GM19438 (cell line): Measurements from ENCODE around the gene RAB5B.
A peak's percentile ranks its signal among the peaks of the same experiment; 100 is the strongest.
"Not testable (repeated sequence)": the region's sequence is repeated elsewhere in the genome, so short reads cannot be mapped to it uniquely, and the experiment has no call there.

Experiments used
- ATAC-seq: cut with Tn5 transposase; IDR thresholded peaks from one replicate; pipeline ENCODE4 v1.9.1; 2021; ENCODE audit warnings: low read depth; ENCODE audit not compliant: unreplicated experiment

The RAB5B gene

DNA sequence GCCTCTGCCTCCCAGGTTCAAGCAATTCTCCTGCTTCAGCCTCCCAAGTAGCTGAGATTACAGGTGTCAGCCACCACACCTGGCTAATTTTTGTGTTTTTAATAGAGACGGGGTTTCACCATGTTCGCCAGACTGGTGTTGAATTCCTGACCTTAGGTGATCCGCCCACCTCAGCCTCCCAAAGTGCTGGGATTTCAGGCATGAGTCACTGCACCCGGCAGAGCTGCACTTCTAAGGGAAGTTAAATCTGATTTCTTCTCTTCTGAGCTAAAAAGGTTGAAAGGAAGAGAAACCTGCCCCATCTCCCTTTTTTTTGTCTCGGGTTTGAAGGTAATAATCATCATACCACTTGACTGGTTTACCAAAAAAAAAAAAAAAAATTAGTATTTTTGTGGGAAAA is 8.0 kb downstream of the RAB5B start:
- ATAC-seq, result not testable (repeated sequence)

DNA sequence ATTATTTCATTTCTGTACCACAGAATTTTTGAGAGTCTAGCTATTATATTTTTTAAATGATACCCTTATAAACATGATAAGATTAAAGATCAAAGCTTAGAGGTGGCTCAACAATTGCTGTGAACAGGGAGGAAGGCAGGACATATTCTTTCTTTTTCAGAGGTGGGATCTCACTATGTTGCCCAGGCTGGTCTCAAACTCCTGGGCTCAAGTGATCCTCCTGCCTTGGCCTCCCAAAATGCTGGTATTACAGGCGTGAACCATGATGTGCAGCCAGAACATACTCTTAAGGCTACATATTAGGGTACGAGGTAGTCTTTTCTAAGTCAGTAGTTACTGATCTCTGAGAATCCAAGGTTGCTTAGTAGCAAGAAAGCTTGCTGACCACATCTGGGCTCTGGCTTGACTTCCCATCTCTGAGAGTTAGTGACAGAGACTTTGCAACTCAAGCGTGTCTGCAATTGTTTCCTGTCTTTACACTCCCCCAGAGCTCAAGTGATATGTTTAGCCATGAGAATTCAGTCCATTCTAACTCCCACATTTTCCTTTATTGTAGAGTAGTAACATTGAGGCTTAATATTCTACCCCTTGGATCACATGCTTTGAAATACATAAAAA is 8.6 kb downstream of the RAB5B start:
- peak; percentile 80 for ATAC-seq

DNA sequence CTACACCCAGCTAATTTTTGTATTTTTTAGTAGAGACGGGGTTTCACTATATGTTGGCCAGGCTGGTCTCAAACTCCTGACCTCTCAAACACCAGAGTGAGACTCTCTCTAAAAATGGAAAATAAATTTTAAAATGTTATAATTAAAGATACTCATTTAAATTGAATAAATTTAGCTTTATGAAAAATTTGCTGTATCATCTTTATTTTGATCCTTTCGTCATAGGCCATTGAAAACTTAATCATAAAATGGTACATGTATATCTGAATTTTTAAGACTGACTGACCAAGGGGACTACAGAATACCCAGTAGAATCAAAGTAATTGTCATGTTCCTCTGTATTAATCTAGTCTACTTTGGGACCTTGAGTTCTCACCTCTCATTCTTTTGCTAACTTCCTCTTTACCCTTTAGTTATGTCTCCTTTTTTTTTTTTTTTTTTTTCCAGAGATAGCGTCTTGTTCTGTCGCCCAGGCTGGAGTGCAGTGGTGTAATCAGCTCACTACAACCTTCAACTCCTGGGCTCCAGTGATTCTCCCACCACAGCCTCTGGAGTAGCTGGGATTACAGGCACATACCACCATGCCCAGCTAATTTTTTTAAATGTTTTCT is 9.5 kb downstream of the RAB5B start:
- no peak for ATAC-seq

DNA sequence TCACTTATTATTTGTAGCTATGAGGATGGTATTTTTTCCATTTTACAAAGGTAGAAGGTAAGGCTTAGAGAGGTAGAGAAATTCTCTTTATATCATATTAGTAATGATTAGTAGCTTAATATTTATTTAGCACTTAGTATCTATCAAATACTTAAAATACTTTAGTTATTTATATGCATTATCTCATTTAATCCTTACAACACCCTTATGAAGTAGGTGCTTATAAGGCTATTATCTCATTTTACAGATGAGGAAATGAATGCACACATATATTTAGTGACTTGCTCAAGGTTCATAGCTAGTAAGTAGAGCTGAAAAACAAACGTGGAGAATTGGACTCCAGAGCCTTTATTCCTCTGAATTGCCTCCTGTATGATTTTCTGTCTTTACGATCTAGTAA is 11.0 kb downstream of the RAB5B start:
- no peak for ATAC-seq

DNA sequence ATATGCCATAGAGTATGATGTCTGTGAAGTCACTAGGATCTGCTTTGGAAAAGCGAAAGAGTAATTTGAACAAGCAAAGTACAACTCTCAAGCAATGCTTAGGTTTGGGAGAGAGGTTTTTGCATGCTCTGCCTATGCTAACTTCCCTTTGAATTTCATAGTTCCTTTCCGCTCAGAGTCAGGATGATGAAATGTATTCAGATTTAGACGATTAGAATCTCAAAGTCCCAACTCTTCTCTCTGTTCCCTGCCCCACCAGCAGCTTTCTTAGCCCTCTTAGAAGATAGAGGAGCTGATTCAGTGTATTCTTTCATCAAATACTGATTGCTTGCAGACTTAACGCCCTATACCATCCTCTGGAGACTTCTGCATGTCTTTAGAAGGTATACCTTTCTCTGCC is 11.5 kb downstream of the RAB5B start:
- no peak for ATAC-seq

DNA sequence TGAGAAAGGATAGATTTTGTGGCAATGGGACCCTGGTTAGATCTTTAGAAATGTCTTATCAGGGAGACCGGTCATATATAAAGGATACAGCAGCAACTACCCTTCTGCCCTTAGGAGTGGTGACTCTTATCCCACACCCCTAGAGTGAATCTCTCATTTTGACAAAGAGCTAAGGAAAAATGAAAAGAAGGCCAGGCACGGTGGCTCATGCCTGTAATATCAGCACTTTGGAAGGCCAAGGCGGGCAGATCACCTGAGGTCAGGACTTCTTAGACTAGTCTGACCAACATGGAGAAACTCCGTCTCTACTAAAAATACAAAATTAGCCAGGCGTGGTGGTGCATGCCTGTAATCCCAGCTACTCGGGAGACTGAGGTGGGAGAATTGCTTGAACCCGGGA is 12.1 kb downstream of the RAB5B start:
- not testable (repeated sequence) for ATAC-seq

DNA sequence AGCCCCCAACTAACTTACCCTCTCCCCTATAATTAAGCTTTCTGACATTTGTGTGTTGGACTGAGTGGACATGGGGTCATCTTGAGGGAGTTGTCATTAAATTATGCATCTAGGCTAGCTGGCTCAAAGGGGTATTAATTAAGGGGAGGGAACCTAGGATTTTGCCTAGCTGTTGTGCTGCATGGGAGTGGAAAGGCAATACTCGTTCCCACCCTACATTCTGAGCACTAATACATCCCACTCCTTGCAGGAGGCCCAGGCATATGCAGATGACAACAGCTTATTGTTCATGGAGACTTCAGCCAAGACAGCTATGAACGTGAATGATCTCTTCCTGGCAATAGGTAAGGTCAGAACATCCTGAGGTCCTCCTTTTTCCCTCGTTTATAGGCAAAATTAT is 17.2 kb downstream of the RAB5B start:
- ATAC-seq, result no peak

DNA sequence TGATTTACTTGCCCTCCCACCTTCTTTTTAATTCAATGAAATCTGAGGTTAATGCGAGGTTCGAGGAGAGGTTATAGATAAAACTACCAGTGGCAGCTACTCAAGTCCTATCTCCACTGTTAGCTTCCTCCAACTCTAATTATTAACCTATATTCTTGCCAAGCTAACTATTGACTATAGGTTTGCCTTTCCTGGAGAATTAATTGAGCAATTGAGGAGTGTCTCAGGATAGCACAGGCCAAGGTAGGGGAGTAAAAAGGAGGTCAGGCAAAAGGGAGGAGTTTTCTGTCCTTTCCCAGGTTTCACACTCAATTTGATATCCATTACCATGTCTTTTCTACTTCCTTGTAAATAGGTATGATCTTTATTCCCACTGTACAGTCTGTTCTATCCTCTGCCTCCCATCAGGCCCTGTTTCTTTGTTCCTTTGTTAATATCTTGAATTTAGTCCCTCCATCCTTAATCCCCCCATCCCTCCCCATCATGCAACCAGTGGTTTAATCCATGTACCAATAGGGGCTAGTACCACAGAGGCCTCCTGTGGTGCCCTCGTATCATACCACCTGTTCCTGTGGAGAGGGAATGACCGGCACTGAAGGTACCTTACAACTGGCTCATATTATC is 19.5 kb downstream of the RAB5B start:
- no peak for ATAC-seq

DNA sequence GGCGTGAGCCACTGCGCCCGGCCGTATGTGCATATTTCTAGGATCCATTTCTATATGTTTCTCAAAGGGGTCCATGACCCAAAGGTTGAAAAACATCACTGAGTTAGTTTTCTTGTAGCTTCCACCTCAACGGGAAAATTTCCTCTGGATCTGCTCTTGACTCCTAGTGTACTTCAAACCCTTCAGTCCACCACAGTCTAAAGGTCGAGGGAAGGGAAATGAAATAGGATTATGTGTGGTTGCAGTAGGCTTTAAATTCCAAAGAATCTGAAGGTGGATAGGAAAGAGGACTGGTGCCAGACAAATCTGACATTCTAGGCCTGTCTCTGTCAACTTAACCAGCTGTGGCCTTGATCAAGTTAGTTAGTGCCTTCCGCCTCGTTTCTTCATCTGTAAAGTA is 21.5 kb downstream of the RAB5B start:
- no peak for ATAC-seq

DNA sequence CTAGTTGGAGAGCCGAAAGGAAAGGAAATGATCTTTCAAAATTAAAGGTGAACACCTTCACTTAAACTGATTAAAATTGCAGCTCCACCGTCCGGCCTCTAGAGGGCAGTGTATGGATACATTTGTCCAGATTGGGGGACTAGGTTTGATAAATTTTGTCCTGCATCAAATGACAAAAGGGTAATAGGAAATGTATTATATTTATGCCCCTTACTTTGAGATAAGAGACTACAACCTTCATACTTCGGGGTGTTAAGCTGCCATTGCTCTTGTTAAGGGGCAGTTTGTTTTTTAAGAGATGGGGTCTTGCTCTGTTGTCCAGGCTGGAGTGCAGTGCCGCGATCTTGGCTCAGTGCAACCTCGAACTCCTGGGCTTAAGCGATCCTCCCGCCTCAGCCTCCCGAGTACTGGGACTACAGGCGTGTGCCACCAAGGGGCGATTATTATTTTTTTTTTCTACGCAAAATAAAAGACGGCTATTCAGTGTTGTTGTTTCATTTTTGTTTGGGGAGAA is 22.4 kb downstream of the RAB5B start:
- ATAC-seq, result no peak

DNA sequence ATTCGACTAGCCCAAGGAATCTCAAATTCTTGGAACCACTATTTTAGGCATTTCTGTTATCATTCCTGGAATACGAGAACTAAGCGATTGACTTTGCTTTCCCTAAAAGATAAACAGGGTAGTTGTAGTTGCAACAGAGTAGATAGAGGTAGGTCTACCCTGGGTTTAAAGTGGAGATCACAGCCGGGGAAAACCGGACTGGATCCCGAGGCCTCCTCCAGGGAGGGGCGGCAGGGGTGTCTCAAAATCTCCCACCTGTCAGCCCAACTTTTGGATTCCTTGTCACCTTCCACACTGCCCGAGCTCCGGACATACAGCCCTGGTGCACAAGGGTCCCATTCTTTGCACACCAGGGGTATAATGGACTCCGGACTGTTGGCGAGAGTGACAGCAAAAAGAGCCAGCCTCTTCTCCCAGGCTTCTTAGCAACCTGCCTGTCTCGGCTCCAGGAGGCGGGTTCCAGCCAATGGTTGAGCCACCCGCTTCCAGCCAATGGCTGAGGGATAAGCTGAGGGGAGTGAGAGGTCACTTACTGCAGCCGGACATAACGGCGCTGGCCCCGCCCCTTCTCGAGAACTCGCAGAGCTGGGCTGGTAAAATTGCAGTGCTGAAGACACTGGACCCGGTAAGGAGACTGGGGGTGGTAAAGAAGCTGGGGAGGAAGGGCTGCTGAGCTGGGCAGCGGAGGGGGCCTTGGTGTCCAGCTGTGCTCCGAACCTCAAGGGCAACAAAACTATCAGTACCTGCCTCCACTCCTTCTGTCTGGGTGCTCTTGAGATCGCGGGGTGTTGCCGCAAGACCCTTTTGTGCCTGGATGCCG is 23.0 kb downstream of the RAB5B start, which contains the start of gene SUOX:
SUOX (plus strand) TSS at position 562 of the 820 bp plus-strand sequence. CDS start 4,946 bp downstream, outside the sequence.
- peak; percentile 99 for ATAC-seq

DNA sequence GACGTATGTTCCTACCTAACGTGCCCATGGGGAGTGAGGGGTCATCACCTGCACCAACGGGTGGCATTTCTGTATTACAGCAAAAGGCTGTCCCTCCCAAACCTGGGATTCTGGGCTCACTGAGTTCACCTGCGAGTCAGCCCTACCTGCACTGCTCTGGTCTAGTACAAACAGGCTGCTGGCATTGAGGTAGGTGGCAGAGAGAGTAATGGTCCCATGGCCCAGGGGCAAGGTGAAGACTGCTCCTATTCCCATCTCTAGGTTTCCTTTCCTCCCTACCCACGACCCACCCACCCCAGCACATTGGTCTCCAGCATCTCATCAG is 23.6 kb downstream of the RAB5B start:
- peak; percentile 4 for ATAC-seq

DNA sequence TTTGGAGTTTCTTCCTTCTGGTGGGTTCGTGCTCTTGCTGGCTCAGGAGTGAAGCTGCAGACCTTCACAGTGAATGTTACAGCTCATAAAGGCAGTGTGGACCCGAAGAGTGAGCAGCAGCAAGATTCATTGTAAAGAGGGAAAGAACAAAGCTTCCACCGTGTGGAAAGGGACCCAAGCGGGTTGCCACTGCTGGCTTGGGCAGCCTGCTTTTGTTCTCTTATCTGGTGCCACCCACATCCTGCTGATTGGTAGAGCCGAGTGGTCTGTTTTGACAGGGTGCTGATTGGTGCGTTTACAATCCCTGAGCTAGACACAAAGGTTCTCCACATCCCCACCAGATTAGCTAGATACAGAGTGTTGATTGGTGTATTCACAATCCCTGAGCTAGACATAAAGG is 25.6 kb downstream of the RAB5B start:
- not testable (repeated sequence) for ATAC-seq

DNA sequence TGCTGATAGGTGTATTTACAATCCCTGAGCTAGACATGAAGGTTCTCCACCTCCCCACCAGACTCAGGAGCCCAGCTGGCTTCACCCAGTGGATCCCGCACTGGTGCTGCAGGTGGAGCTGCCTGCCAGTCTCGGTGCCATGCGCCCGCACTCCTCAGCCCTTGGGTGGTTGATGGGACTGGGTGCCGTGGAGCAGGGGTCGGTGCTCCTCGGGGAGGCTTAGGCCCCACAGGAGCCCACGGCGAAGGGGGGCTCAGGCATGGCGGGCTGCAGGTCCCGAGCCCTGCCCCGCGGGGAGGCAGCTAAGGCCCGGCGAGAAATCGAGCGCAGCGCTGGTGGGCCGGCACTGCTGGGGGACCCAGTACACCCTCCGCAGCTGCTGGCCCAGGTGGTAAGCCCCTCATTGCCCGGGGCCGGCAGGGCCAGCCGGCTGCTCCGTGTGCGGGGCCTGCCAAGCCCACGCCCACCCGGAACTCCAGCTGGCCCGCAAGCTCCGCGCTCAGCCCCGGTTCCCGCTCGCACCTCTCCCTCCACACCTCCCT is 26.2 kb downstream of the RAB5B start:
- ATAC-seq, result not testable (repeated sequence)

DNA sequence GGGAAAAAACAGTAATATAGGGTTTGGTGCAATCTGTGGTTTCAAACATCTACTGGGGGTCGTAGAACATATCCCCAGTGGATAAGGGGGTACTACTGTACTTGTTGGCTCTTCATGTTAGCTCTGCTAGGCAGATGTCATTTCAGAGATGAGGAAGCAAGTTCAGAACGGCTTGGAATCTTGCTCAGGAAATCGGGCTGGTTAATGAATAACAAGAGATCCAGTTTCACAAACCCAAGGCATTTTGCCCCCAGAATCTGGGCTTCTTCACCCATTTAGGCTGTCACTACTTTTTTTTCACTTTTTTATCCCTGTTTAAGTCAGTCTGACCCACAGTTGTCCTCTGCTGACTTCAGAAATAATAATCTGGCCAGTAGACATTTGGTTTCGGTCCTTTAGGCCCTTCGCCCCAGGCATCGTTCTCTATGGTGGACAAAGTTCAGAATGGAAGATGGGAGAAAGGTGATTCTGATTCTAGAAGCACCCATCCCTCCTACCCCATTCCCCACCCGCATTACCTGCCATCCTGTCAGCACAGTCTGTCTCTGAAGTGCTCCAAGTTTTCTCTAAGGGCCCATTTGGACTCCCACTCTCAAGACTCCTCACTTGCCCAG is 27.7 kb downstream of the RAB5B start:
- no peak for ATAC-seq

DNA sequence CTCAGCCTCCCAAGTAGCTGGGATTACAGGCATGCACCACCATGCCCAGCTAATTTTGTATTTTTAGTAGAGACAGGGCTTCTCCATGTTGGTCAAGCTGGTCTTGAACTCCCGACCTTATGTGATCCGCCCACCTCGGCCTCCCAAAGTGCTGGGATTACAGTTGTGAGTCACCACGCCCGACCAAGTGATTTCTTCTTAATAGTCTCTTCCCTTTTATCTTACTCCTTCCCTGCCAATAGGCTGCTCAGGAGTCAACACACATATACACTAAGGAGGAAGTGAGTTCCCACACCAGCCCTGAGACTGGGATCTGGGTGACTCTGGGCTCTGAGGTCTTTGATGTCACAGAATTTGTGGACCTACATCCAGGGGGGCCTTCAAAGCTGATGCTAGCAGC is 29.5 kb downstream of the RAB5B start:
- not testable (repeated sequence) for ATAC-seq

DNA sequence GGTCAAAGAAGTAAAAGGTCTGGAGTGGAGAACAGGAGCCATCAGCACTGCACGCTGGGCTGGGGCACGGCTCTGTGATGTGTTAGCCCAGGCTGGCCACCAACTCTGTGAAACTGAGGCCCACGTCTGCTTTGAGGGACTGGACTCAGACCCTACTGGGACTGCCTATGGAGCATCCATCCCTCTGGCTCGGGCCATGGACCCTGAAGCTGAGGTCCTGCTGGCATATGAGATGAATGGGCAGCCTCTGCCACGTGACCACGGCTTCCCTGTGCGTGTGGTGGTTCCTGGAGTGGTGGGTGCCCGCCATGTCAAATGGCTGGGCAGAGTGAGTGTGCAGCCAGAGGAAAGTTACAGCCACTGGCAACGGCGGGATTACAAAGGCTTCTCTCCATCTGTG is 30.3 kb downstream of the RAB5B start:
- ATAC-seq, result no peak

DNA sequence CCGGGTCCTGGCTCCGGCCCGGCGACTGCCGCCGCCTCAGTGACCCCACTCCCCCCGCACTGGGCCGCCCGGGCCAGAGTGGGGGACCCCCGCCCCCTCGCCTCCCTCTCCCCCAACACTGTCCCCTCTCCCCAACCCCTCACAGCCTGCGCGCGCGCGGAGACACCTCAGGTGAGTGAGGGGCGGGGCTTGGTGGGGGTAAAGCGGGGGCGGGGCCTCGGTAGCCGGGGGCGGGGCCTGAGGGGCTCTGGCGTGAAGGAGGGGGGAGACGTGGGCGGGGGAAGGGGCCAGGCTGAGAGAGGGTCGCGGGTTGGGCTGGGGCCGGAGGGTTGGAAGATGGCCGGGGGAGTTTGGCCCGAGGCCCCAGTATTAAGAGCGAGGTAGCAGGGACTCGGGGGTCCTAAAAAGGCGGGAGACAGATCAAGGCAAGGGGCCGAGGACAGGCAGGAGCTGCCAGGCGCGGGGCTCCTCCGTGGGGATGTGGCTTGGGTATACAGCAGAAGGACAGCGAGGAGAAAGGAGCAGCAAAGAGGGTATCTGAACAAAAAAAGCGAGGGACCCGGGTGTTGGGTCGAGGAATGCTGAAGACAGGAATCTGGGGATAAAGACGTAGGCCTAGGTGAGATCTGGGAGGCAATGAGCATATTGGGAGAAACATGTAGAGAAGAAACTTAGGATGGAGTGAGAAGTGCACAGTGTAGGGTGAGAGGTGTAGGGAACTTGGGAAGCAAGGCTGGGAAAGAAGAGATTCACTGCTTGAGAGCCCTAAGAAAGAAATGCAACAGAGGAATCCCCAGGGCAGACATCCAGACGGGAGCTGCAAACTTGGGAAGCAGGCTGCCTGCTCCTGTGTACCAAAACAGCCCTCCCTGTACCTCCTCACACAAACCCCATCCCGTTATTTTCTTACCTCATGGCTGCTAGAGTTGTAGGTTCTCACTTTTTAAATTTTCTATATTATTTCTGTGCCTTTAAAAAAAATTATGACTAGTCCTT is 34.0 kb downstream of the RAB5B start:
- ATAC-seq, result peak; percentile 50

DNA sequence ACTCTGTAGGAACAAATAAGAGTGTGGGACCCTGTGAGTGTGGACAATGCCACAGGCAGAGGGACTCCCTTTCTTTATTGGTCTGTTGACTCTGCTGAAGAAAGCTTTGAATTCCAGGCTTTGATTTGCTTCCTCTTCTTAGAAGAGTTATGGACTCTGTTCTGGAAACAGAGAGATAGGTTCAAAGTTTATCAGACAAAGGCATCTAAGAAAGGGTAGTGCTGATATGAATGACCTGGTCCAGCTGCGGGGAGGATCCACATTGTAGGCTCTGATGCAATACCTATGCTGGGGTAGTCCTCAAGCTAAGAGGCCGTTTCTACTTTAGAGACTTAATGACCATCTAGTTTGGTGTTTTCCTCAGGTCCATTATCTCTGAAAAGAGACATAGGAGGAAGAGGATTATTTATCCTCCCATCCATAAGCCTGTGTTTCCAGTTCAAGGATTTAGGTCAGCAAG is 36.3 kb downstream of the RAB5B start:
- ATAC-seq, result no peak
